PC-9 (cell line): ENCODE measurements around the gene RAPGEF1.

Experiments used
- CTCF ChIP-seq: fragments of 200-600 bp; sonication (generic); conservative IDR thresholded peaks from 2 replicates; pipeline ENCODE4 v1.6.1; 2017; ENCODE audit warnings: mixed run types, antibody characterized with exemption, mild to moderate bottlenecking, moderate library complexity
- EZH2 ChIP-seq: fragments of 200-600 bp; sonication (generic); IDR thresholded peaks from 2 replicates; pipeline ENCODE4 v1.8.0; 2017; ENCODE audit warnings: antibody characterized with exemption, low read depth

- TF ChIP-seq CTCF (no peak), EZH2 (no peak)
These were observed 36.2 kb downstream of the RAPGEF1 start for GRCh38 chr9:131703697-131704096.
